Hepatocyte (in vitro differentiated cells): ENCODE results near the gene NKAP.

Experiments
- EZH2 ChIP-seq: fragments of 200-600 bp; sonication (generic); IDR thresholded peaks from 2 replicates; pipeline ENCODE4 v1.6.1; 2016; ENCODE audit warnings: antibody characterized with exemption, mild to moderate bottlenecking, borderline replicate concordance
- EZH2phosphoT487 ChIP-seq: fragments of 200-600 bp; sonication (generic); IDR thresholded peaks from one replicate; pipeline ENCODE4 v1.6.1; 2018; ENCODE audit warnings: antibody characterized with exemption, mild to moderate bottlenecking, low read depth, moderate library complexity; ENCODE audit not compliant: unreplicated experiment, severe bottlenecking

DNA sequence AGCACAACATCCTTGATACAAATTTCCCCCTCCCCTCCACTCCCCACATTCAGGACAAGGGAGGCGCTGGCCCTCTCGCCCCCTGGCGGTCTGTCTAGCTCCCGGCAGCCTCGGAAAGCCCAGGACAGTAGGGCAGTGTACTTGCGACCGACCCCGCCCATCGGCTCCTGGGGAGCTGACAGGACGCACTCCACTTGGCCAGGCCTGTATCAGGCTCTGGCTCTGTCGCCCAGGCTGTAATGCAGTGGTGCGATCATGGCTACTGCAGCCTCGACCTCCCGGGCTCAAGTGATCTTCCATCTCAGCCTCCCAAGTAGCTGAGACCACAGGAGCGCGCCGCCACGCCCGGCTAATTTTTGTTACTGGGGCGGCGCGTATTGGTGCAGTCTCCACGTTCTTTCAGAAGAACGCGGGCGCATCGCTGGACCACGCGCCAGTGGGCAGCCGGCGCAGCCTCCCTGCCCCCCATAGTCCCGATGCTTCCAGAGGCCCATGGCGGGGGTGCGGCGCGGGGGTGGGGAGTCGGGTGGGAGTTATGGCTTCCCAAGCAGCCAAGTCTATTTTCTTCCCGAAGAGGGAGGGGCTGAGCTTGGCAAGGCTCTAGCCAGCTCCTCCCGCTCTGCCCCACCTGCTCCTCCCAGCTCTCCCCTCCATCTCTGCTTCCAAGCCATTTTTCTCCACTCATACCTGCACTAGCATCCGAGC, 55.7 kb downstream of the NKAP start:
- TF ChIP-seq EZH2 (no peak), EZH2phosphoT487 (no peak)
